WTC11 (cell line): ENCODE results near the gene CRACR2A. TPM values are rescaled to one million over a fixed set of nuclear protein-coding genes. Genes with fewer than 3 reads are reported as not detected.

Experiments used
- ATAC-seq: fragments of 200-7000 bp; cut with Tn5 transposase; 2 replicates; pipeline ENCODE4 v1.10.0; 2021; ENCODE audit warnings: mild to moderate bottlenecking, moderate library complexity
- CTCF ChIA-PET: fragments of 300-600 bp; sonication (Branson Sonifier 250); formaldehyde crosslinking; loops from one replicate; lab custom pipeline; 2021; ENCODE audit warnings: antibody characterized with exemption; lab: Charles Lee
- POLR2A ChIA-PET: fragments of 350-600 bp; sonication (Branson Sonifier 250); formaldehyde crosslinking; loops from one replicate; lab custom pipeline; 2021; ENCODE audit warnings: antibody characterized with exemption; lab: Charles Lee
- DNase-seq: peaks from one replicate; pipeline ENCODE4 v3.0.0; 2021; ENCODE audit warnings: low spot score
- H3K27ac Mint-ChIP-seq: 2 replicates; pipeline ENCODE4 v1.8.0; 2021; ENCODE audit warnings: mixed read lengths
- H3K27me3 Mint-ChIP-seq: 2 replicates; pipeline ENCODE4 v1.8.0; 2021; ENCODE audit warnings: low read depth, mild to moderate bottlenecking, moderate library complexity, mixed read lengths
- H3K36me3 Mint-ChIP-seq: 2 replicates; pipeline ENCODE4 v1.8.0; 2021; ENCODE audit warnings: mixed read lengths
- H3K4me1 Mint-ChIP-seq: 2 replicates; pipeline ENCODE4 v1.8.0; 2022; ENCODE audit warnings: mixed read lengths
- H3K4me3 Mint-ChIP-seq: 2 replicates; pipeline ENCODE4 v1.8.0; 2021; ENCODE audit warnings: mild to moderate bottlenecking, moderate library complexity, mixed read lengths
- H3K9me3 Mint-ChIP-seq: 2 replicates; pipeline ENCODE4 v1.8.0; 2021; ENCODE audit warnings: mixed read lengths
- ELF4 ChIP-seq: sonication (generic); formaldehyde crosslinking; IDR thresholded peaks from 2 replicates; pipeline ENCODE4 v1.8.1; 2022; ENCODE audit warnings: low read depth, mild to moderate bottlenecking, moderate library complexity, missing genetic modification reagents
- EMX1 ChIP-seq: fragments of 250-450 bp; sonication (Bioruptor Pico); IDR thresholded peaks from 2 replicates; pipeline ENCODE4 v1.8.0; 2021; ENCODE audit warnings: mild to moderate bottlenecking
- FOXJ3 ChIP-seq: sonication (generic); formaldehyde crosslinking; IDR thresholded peaks from 2 replicates; pipeline ENCODE4 v1.9.0; 2021; ENCODE audit warnings: missing genetic modification reagents, mild to moderate bottlenecking, borderline replicate concordance
- GABPB1 ChIP-seq: sonication (generic); formaldehyde crosslinking; IDR thresholded peaks from 2 replicates; pipeline ENCODE4 v1.8.1; 2023; ENCODE audit warnings: mild to moderate bottlenecking, missing genetic modification reagents
- GRHL2 ChIP-seq: fragments of 250-450 bp; sonication (Bioruptor Pico); IDR thresholded peaks from 2 replicates; pipeline ENCODE4 v1.8.0; 2022; ENCODE audit warnings: mild to moderate bottlenecking, moderate library complexity; ENCODE audit not compliant: insufficient replicate concordance, severe bottlenecking
- HMGA2 ChIP-seq: fragments of 250-450 bp; sonication (Bioruptor Pico); IDR thresholded peaks from 2 replicates; pipeline ENCODE4 v1.4.0; 2021; ENCODE audit warnings: mild to moderate bottlenecking, moderate library complexity
- MXD4 ChIP-seq: fragments of 250-450 bp; sonication (Bioruptor Pico); IDR thresholded peaks from 2 replicates; pipeline ENCODE4 v1.8.0; 2021; ENCODE audit warnings: mild to moderate bottlenecking, moderate library complexity, borderline replicate concordance
- MYBL2 ChIP-seq: sonication (generic); formaldehyde crosslinking; IDR thresholded peaks from 2 replicates; pipeline ENCODE4 v1.8.1; 2023; ENCODE audit warnings: mild to moderate bottlenecking, moderate library complexity, missing genetic modification reagents
- NFATC4 ChIP-seq: fragments of 250-450 bp; sonication (Bioruptor Pico); IDR thresholded peaks from 2 replicates; pipeline ENCODE4 v1.9.0; 2021; ENCODE audit warnings: mild to moderate bottlenecking
- NR1H2 ChIP-seq: sonication (generic); formaldehyde crosslinking; IDR thresholded peaks from 2 replicates; pipeline ENCODE4 v1.9.0; 2021; ENCODE audit warnings: mild to moderate bottlenecking, moderate library complexity, missing genetic modification reagents
- NR3C1 ChIP-seq: sonication (generic); formaldehyde crosslinking; conservative IDR thresholded peaks from 2 replicates; pipeline ENCODE4 v1.8.1; 2023; ENCODE audit warnings: low read depth, mild to moderate bottlenecking, missing genetic modification reagents
- RELA ChIP-seq: sonication (generic); formaldehyde crosslinking; IDR thresholded peaks from 2 replicates; pipeline ENCODE4 v1.8.1; 2022; ENCODE audit warnings: missing genetic modification reagents, mild to moderate bottlenecking, borderline replicate concordance
- SP1 ChIP-seq: sonication (generic); formaldehyde crosslinking; conservative IDR thresholded peaks from 2 replicates; pipeline ENCODE4 v1.8.1; 2022; ENCODE audit warnings: missing genetic modification reagents
- TCF7 ChIP-seq: sonication (generic); formaldehyde crosslinking; IDR thresholded peaks from 2 replicates; pipeline ENCODE4 v1.8.0; 2022; ENCODE audit warnings: mild to moderate bottlenecking, low read depth, missing genetic modification reagents, moderate library complexity
- ZNF138 ChIP-seq: sonication (generic); formaldehyde crosslinking; conservative IDR thresholded peaks from 2 replicates; pipeline ENCODE4 v1.8.1; 2022; ENCODE audit warnings: mild to moderate bottlenecking, moderate library complexity, missing genetic modification reagents
- ZNF232 ChIP-seq: sonication (generic); formaldehyde crosslinking; IDR thresholded peaks from 2 replicates; pipeline ENCODE4 v1.8.0; 2022; ENCODE audit warnings: mild to moderate bottlenecking, missing genetic modification reagents
- ZNF263 ChIP-seq: sonication (generic); formaldehyde crosslinking; IDR thresholded peaks from 2 replicates; pipeline ENCODE4 v1.8.1; 2022; ENCODE audit warnings: low read depth, mild to moderate bottlenecking, moderate library complexity, missing genetic modification reagents
- ZNF396 ChIP-seq: fragments of 250-450 bp; sonication (Bioruptor Pico); IDR thresholded peaks from 2 replicates; pipeline ENCODE4 v1.8.0; 2021; ENCODE audit warnings: mild to moderate bottlenecking, moderate library complexity, borderline replicate concordance
- ZNF416 ChIP-seq: fragments of 250-450 bp; sonication (Bioruptor Pico); IDR thresholded peaks from 2 replicates; pipeline ENCODE4 v1.9.0; 2021; ENCODE audit warnings: mild to moderate bottlenecking, inconsistent platforms
- ZNF423 ChIP-seq: fragments of 250-450 bp; sonication (Bioruptor Pico); IDR thresholded peaks from 2 replicates; pipeline ENCODE4 v2.1.2; 2022; ENCODE audit warnings: mild to moderate bottlenecking, moderate library complexity
- total RNA-seq: library from RNA; stranded (reverse); gene quantifications from 3 replicates; pipeline ENCODE4 v1.2.3, GENCODE V29; 2021
- TF ChIP-seq, protein P1 (sequence below): sonication (generic); formaldehyde crosslinking; IDR thresholded peaks from 2 replicates; pipeline ENCODE4 v1.8.1; 2022; ENCODE audit warnings: low read depth, missing genetic modification reagents, borderline replicate concordance
- TF ChIP-seq, protein P2 (sequence below): fragments of 250-450 bp; sonication (Bioruptor Pico); IDR thresholded peaks from 2 replicates; pipeline ENCODE4 v1.9.0; 2021; ENCODE audit warnings: mild to moderate bottlenecking
- TF ChIP-seq, protein P3 (sequence below): sonication (generic); formaldehyde crosslinking; IDR thresholded peaks from 2 replicates; pipeline ENCODE4 v1.8.1; 2023; ENCODE audit warnings: mild to moderate bottlenecking, missing genetic modification reagents, moderate library complexity
- TF ChIP-seq, protein P4 (sequence below): sonication (generic); formaldehyde crosslinking; IDR thresholded peaks from 2 replicates; pipeline ENCODE4 v1.8.0; 2023; ENCODE audit warnings: mild to moderate bottlenecking, missing genetic modification reagents
- TF ChIP-seq, protein P5 (sequence below): sonication (generic); formaldehyde crosslinking; IDR thresholded peaks from 2 replicates; pipeline ENCODE4 v1.8.1; 2022; ENCODE audit warnings: low read depth, mild to moderate bottlenecking, moderate library complexity, missing genetic modification reagents, borderline replicate concordance
- TF ChIP-seq, protein P6 (sequence below): fragments of 250-450 bp; sonication (Bioruptor Pico); IDR thresholded peaks from 2 replicates; pipeline ENCODE4 v1.9.0; 2021; ENCODE audit warnings: moderate library complexity, mild to moderate bottlenecking, inconsistent platforms, borderline replicate concordance

CRACR2A gene
- total RNA-seq, 1 experiment from 2014 or later, result 2.6 TPM

DNA sequence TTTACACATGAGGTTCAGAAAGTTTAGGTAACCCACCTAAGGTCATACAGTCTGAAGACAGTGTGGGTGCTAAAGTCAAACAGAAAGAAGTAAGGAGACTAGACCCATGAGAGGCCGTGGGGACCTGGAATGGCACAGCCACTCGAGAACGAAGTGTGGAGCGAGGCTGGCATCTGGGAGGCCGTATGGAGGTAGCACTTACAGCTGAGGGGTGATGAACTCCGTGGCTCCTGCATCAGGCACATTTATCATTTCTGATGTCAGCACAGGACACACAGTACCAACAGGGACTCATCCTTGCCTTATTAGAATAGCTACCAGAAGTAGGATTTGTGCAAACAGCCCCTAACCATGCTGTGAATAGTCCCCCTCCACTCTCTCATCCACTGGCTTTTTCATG lies 30.5 kb downstream of the CRACR2A start:
- DNase-seq, result no peak
- Mint-ChIP-seq H3K4me3 (no peak overlapping the region), H3K27ac (no peak overlapping the region), H3K9me3 (peaks cover 42% of the 10 kb centered on the region), H3K36me3 (peaks cover 23% of the 10 kb centered on the region), H3K27me3 (peaks cover 3% of the 10 kb centered on the region; the same call in 1 of the 2 replicates), H3K4me1 (peaks cover 15% of the 10 kb centered on the region)
- TF ChIP-seq EMX1 (CRISPR knock-in tag) (no peak), ELF4 (CRISPR knock-in tag) (no peak), ZNF416 (no peak), FOXJ3 (CRISPR knock-in tag) (no peak), TCF7 (CRISPR knock-in tag) (no peak), MYBL2 (no peak), ZNF396 (CRISPR knock-in tag) (no peak), RELA (CRISPR knock-in tag) (no peak), HMGA2 (no peak), NFATC4 (CRISPR knock-in tag) (no peak)
- TF ChIP-seq, protein P1, sequence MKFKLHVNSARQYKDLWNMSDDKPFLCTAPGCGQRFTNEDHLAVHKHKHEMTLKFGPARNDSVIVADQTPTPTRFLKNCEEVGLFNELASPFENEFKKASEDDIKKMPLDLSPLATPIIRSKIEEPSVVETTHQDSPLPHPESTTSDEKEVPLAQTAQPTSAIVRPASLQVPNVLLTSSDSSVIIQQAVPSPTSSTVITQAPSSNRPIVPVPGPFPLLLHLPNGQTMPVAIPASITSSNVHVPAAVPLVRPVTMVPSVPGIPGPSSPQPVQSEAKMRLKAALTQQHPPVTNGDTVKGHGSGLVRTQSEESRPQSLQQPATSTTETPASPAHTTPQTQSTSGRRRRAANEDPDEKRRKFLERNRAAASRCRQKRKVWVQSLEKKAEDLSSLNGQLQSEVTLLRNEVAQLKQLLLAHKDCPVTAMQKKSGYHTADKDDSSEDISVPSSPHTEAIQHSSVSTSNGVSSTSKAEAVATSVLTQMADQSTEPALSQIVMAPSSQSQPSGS (CRISPR knock-in tag), result no peak
- TF ChIP-seq, protein P2, sequence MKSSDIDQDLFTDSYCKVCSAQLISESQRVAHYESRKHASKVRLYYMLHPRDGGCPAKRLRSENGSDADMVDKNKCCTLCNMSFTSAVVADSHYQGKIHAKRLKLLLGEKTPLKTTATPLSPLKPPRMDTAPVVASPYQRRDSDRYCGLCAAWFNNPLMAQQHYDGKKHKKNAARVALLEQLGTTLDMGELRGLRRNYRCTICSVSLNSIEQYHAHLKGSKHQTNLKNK, result no peak
- ATAC-seq, result no peak
- POLR2A ChIA-PET, result no interaction called here
- CTCF ChIA-PET, result no interaction called here

DNA sequence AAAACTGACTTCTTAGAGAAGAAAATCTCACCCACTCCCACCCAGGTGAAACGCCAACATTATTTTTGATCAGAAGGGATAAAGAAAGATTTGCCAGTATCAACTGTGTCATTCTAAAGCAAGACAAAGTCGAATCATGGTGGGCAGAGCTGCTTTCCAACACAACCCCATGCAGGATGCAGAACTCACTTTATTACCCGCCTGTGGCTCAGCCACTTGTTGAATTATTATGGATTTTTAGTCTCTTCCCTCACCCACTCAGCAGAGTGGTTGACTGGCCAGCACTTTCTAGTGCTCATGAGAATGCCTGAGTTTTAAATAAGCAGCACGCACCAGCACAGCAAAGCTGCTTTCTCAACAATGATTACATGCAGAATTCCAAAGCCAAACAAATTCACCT lies 32.1 kb downstream of the CRACR2A start:
- peaks cover 23% of the 10 kb centered on the region for H3K36me3 Mint-ChIP-seq

DNA sequence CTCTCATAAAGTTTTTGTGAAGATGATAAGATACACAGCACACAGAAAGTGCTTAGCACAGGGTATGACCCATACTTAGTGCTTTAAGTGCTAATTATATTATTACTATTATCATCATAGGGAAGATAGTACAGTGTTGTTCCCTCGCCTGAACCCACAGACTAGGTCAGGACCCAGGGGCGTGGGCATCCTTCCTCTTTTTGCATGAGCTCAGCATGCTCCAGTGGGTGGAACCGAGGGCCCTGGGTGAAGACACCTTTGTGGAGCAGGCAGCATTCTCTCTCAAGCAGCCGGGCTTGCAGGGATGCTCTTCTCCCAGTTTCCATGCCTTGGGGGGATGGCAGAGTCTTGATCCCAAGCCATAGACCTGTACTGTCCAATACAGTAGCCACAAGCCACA lies 34.8 kb downstream of the CRACR2A start:
- H3K9me3 Mint-ChIP-seq, result peaks cover 22% of the 10 kb centered on the region
- ChIA-PET POLR2A (no interaction called here), CTCF (no interaction called here)
- DNase-seq (no peak), ATAC-seq (no peak)
- peaks cover 3% of the 10 kb centered on the region; the same call in 1 of the 2 replicates for H3K27me3 Mint-ChIP-seq
- peaks cover 20% of the 10 kb centered on the region for H3K36me3 Mint-ChIP-seq
- no peak overlapping the region for H3K4me3 Mint-ChIP-seq
- peaks cover 13% of the 10 kb centered on the region for H3K4me1 Mint-ChIP-seq
- no peak overlapping the region for H3K27ac Mint-ChIP-seq
- no peak for TF ChIP-seq SP1
- TF ChIP-seq, protein P2, result no peak
- no peak for TF ChIP-seq NR3C1 (CRISPR knock-in tag)
- TF ChIP-seq ZNF423 (CRISPR knock-in tag), result no peak
- no peak for TF ChIP-seq GABPB1 (CRISPR knock-in tag)
- TF ChIP-seq NR1H2 (CRISPR knock-in tag), result no peak
- no peak for TF ChIP-seq EMX1 (CRISPR knock-in tag)
- TF ChIP-seq, protein P3, sequence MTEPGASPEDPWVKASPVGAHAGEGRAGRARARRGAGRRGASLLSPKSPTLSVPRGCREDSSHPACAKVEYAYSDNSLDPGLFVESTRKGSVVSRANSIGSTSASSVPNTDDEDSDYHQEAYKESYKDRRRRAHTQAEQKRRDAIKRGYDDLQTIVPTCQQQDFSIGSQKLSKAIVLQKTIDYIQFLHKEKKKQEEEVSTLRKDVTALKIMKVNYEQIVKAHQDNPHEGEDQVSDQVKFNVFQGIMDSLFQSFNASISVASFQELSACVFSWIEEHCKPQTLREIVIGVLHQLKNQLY (CRISPR knock-in tag), result no peak
- TF ChIP-seq GRHL2 (CRISPR knock-in tag), result no peak
- TF ChIP-seq, protein P4, sequence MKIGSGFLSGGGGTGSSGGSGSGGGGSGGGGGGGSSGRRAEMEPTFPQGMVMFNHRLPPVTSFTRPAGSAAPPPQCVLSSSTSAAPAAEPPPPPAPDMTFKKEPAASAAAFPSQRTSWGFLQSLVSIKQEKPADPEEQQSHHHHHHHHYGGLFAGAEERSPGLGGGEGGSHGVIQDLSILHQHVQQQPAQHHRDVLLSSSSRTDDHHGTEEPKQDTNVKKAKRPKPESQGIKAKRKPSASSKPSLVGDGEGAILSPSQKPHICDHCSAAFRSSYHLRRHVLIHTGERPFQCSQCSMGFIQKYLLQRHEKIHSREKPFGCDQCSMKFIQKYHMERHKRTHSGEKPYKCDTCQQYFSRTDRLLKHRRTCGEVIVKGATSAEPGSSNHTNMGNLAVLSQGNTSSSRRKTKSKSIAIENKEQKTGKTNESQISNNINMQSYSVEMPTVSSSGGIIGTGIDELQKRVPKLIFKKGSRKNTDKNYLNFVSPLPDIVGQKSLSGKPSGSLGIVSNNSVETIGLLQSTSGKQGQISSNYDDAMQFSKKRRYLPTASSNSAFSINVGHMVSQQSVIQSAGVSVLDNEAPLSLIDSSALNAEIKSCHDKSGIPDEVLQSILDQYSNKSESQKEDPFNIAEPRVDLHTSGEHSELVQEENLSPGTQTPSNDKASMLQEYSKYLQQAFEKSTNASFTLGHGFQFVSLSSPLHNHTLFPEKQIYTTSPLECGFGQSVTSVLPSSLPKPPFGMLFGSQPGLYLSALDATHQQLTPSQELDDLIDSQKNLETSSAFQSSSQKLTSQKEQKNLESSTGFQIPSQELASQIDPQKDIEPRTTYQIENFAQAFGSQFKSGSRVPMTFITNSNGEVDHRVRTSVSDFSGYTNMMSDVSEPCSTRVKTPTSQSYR (CRISPR knock-in tag), result no peak
- no peak for TF ChIP-seq ZNF396 (CRISPR knock-in tag)
- TF ChIP-seq ZNF138 (CRISPR knock-in tag), result no peak
- TF ChIP-seq, protein P5, sequence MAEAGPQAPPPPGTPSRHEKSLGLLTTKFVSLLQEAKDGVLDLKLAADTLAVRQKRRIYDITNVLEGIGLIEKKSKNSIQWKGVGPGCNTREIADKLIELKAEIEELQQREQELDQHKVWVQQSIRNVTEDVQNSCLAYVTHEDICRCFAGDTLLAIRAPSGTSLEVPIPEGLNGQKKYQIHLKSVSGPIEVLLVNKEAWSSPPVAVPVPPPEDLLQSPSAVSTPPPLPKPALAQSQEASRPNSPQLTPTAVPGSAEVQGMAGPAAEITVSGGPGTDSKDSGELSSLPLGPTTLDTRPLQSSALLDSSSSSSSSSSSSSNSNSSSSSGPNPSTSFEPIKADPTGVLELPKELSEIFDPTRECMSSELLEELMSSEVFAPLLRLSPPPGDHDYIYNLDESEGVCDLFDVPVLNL (CRISPR knock-in tag), result no peak
- TF ChIP-seq, protein P6, sequence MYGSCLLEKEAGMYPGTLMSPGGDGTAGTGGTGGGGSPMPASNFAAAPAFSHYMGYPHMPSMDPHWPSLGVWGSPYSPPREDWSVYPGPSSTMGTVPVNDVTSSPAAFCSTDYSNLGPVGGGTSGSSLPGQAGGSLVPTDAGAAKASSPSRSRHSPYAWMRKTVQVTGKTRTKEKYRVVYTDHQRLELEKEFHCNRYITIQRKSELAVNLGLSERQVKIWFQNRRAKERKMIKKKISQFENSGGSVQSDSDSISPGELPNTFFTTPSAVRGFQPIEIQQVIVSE (CRISPR knock-in tag), result no peak
- no peak for TF ChIP-seq ZNF263 (CRISPR knock-in tag)
- no peak for TF ChIP-seq MXD4

More for the DNA sequence above, 32.1 kb downstream of the CRACR2A start:
- ChIA-PET POLR2A (no interaction called here), CTCF (no interaction called here)
- no peak for DNase-seq
- Mint-ChIP-seq H3K27ac (no peak overlapping the region), H3K27me3 (peaks cover 3% of the 10 kb centered on the region; the same call in 1 of the 2 replicates), H3K9me3 (peaks cover 42% of the 10 kb centered on the region), H3K4me3 (no peak overlapping the region), H3K4me1 (peaks cover 8% of the 10 kb centered on the region)
- no peak for TF ChIP-seq ZNF232 (CRISPR knock-in tag)
- ATAC-seq, result no peak
